Peyer's patch (tissue), 4 donors: Measurements from ENCODE around the gene RIN1.

ENCODE experiments used
- POLR2A ChIP-seq, 2 donors: fragments of 450-650 bp; IDR thresholded peaks; one replicate each; pipeline ENCODE4 v1.5.1; 2017; ENCODE audit warnings: antibody characterized with exemption in 2 of 2, mild to moderate bottlenecking in 2 of 2, moderate library complexity in 2 of 2
- TF ChIP-seq, protein P1 (sequence below), 6 experiments: fragments of 450-650 bp in 4 of 6; fragments of 200-600 bp in 2 of 6; sonication (generic) in 1 of 6; IDR thresholded peaks; one replicate each; pipeline ENCODE4 v1.5.1; 2017 to 2019; ENCODE audit warnings: antibody characterized with exemption in 6 of 6, mild to moderate bottlenecking in 3 of 6, moderate library complexity in 1 of 6

DNA sequence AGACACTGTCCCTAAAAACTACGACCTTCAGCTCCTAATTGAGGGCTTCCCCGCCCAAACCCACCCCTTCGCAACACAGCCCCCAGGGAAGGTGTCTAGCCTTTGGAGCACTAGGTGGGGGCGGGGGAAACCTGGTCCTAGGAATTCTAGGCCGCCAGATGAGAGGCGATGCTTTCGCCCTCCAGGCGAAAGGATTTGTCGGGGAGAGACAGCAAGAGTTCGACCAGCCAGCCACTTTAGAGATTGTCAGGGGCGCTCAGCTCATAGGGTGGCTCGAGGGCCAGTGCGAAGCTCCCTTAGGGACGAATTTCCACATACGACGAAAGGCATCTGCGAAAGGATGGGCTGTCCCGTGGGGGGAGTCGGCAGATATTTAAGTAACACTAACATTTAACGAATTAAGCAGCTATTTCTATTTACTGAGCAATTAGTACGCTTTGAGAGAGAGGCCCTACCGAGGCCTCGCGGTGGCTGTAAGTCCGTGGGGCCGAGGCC, 24.7 kb downstream of the RIN1 start:
- TF ChIP-seq, protein P1, sequence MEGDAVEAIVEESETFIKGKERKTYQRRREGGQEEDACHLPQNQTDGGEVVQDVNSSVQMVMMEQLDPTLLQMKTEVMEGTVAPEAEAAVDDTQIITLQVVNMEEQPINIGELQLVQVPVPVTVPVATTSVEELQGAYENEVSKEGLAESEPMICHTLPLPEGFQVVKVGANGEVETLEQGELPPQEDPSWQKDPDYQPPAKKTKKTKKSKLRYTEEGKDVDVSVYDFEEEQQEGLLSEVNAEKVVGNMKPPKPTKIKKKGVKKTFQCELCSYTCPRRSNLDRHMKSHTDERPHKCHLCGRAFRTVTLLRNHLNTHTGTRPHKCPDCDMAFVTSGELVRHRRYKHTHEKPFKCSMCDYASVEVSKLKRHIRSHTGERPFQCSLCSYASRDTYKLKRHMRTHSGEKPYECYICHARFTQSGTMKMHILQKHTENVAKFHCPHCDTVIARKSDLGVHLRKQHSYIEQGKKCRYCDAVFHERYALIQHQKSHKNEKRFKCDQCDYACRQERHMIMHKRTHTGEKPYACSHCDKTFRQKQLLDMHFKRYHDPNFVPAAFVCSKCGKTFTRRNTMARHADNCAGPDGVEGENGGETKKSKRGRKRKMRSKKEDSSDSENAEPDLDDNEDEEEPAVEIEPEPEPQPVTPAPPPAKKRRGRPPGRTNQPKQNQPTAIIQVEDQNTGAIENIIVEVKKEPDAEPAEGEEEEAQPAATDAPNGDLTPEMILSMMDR (IDR thresholded peaks at IDR 0.05) = no peak
- no peak for TF ChIP-seq POLR2A (IDR thresholded peaks at IDR 0.05)
